Measurements from ENCODE around the gene CA10.

DNA sequence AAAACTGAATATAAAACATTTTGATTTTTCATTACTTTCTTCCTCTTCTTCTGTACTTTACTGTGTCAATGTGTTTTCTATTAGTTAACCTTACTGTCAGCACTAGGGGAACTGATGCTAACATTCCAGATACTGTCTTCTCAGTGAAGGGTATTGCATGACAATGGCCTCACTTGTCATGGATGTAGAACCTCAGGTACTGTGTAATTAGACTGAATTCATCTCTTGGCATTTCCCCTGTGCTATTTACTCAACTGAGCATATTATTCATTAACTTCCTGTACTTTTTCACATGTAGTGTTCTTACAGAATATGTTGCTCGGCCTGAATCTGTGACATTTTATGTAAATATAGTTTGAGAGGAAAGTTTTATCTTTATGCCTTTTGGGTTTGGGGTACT is 237.0 kb downstream of the CA10 start:
- no peak for TF ChIP-seq EP300 (IDR thresholded peaks at IDR 0.05)
- no peak for TF ChIP-seq POLR2A (IDR thresholded peaks at IDR 0.05)
- TF ChIP-seq, protein P1, sequence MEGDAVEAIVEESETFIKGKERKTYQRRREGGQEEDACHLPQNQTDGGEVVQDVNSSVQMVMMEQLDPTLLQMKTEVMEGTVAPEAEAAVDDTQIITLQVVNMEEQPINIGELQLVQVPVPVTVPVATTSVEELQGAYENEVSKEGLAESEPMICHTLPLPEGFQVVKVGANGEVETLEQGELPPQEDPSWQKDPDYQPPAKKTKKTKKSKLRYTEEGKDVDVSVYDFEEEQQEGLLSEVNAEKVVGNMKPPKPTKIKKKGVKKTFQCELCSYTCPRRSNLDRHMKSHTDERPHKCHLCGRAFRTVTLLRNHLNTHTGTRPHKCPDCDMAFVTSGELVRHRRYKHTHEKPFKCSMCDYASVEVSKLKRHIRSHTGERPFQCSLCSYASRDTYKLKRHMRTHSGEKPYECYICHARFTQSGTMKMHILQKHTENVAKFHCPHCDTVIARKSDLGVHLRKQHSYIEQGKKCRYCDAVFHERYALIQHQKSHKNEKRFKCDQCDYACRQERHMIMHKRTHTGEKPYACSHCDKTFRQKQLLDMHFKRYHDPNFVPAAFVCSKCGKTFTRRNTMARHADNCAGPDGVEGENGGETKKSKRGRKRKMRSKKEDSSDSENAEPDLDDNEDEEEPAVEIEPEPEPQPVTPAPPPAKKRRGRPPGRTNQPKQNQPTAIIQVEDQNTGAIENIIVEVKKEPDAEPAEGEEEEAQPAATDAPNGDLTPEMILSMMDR (IDR thresholded peaks at IDR 0.05), result no peak

Measured in sigmoid colon (tissue), 4 donors.